SU-DHL-6 (cell line): ENCODE data around the gene CFAP74.

ENCODE experiments used
- CTCF ChIP-seq: fragments of 200-600 bp; sonication (generic); IDR thresholded peaks from one replicate; pipeline ENCODE4 v1.5.1; 2017; ENCODE audit warnings: antibody characterized with exemption, mild to moderate bottlenecking, low read length, moderate library complexity; ENCODE audit not compliant: insufficient read depth, poor library complexity, severe bottlenecking
- EZH2phosphoT487 ChIP-seq: fragments of 200-600 bp; sonication (generic), shearing (Covaris generic); conservative IDR thresholded peaks from 2 replicates; pipeline ENCODE4 v1.6.1; 2018; ENCODE audit warnings: mild to moderate bottlenecking, antibody characterized with exemption, low read length, moderate library complexity, mixed read lengths

GRCh38 chr1:1966071-1966740 lies 37.4 kb downstream of the CFAP74 start:
- TF ChIP-seq CTCF (no peak), EZH2phosphoT487 (no peak)
